Measurements from ENCODE around the gene THADA.

The THADA gene

DNA sequence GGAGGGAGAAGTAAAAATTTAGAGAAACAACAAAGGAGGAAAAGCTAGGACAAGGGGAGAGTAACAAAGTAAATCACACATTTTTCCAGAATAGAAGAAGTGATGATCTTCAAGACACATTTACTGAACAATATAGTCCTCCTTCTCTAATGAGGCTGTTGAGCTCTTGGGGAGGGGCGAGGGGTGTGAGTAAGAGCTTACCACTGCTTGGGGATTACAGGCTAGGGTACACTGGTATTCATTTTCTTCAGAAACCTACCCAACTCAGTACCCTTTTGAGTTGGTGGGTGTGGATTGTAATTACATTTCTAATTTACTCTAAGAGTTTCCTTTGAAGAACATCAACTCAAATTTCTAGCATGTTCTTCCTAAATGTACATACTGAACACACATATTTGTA lies 211.7 kb downstream of the THADA start:
- DNase-seq (ENCODE audit: low spot score), result no peak

DNA sequence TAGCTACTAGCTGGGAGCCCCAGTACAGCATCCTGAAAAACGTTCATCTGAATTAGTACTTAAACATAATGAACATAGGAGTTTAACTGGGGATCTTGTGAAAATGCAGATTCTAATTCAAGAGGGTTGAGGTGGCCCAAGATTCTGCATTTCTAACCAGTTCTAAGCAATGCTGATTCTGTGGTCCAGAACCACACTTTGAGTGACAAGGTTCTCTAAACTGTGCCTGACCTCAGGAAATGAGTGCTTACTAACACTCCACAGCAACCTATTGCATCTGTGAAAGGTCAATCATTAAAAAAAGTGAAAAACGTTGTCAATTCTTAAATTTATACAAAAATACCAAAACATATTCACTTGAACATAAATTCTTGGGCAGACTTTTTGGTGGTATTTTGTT lies 212.3 kb downstream of the THADA start:
- no peak for DNase-seq (ENCODE audit: low spot score)

DNA sequence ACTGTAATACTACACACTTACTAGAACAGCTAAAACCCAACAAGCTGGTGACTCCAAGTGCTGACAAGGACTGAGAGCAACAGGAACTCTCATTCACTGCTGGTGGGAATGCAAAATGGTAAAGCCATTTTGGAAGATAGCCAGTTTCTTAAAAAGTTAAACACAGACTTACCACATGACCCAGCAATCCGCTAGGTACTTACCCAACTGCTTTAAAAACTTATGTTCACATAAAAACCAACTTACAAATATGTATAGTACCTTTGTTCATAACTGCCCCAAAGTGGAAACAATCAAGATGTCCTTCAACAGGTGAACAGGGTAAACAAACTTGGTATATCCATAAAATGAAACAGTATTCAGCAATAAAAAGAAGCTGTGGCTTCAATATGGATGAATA lies 216.3 kb downstream of the THADA start:
- DNase-seq (ENCODE audit: low spot score), result no peak

DNA sequence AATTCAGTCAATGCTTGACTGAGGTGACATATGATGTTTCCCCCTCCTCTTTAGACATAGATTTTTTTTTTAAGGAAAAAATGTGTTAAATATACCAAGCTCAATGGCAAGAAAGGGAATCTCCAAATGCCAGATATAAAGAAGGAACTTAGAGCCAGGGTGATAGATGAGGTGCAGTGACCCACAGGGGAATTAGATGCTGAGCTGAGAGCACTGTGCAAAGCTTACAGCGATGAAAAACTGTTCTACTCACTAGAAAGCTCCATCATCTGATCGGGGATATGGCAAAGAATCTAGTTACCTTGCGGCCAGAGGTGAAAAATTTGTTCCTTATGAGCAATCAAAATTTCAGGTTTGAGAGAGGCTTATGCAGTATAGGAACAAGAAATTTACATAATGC lies 218.5 kb downstream of the THADA start:
- DNase-seq (ENCODE audit: low spot score), result no peak

DNA sequence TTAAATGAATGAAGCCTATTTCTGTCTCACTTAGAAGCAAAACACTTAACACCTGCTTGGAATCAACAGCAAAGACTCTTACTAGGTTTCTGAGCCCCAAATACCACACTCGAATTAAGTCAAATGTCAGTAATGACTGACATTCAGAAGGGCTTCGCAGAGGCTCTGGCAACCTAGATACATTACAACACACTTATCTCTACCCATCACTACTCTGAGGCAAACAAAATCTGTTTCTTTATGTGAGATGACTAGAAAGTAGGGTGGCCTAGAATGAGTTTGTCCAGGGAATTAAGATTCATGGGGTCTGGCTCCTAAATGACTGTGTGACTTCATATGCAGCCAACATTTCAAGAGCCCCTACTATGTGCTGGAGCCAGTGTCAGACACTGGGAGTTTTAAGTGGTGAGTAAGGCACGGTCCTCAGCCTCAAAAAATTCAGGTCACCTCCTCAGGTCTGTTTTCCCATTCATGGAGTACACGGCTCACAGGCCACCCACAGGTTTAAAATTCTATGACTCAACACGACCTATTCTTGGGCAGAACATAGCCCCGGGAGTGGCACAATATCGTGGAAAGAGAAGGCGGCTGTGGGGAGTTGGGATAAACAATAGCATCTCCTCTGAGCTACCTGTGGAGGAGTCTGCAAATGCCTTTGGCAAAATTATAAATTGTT lies 219.2 kb downstream of the THADA start:
- no peak for DNase-seq (ENCODE audit: low spot score)

DNA sequence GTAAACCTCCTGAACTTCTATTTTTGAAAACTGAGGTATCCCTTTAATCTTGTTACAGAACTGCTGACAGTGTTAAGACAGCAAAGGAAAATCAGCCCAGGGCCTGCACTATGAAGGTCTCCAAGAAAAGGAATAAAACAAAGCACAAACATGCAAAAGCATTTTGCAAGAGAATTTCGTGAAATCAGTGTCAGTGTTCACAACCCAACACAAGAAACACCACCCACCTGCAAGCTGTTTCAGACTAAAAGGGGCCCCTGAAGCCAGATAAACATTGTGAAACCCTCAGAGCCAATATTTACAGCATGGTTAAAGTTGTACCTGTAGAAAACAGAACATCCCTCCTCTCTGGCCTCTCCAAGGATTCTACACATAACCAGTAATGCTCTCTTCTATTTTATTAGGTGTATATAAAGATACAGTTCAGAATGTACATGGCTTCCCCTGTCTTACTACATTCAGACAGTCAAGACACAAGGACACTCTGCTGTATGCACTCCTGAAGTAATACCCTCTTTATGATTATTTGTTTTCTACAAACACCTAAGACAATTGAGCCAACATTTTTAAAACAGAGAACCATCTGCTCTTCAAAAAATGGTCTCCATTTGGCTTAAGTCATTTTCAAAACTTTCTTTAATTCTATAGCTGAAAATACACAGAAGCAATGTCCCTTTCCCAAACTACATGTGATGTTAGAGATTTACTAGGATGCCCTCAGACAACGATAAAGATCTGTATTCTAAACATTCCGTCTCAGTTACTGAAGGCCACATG lies 219.9 kb downstream of the THADA start:
- DNase-seq (ENCODE audit: low spot score), result no peak

DNA sequence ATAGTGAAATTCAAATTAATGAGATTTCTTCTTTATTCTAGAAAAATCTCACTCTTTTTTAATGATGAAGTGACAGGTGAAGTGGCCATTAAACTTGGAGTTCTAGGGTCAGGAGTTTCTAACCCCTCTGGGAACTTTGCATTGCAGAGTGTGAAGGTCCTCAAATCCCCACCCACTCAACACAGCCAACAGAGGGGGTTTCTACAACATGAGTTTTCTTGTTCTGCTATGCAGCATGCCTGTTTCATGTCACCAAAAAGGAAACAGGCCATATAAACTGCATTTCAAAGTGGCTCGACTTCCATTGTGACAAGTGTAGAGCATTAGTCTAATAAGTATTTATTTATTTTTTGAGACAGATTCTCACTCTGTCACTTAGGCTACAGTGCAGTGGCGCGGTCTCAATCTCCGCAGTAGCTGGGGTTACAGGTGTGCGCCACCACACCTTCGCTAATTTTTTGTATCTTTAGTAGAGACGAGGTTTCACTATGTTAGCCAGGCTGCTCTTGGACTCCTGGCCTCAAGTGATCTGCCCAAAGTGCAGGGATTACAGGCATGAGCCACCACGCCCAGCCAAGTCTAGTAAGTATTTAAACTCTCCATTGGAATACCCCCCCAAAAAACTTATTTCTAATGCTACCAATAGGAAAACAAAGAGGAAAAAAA lies 223.3 kb downstream of the THADA start:
- no peak for DNase-seq (ENCODE audit: low spot score)

DNA sequence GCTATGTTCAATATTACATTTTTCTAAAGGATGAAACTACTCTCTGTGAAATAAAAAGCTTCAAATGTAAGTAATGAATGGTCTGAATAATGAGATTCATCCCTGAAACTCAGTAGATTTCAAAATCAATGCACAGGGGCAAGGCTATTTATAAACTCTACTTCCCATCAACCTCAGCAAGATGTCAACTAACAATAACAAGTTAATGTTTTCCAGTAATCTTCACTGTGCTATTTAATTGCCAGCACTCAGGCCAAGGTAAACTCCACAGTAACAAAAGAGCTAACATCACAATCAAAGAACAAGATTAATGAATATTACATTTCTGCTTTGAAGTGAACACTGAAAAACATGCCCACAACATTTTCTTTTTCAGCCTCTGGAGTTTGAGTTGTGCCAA lies 225.1 kb downstream of the THADA start:
- DNase-seq (ENCODE audit: low spot score), result no peak

DNA sequence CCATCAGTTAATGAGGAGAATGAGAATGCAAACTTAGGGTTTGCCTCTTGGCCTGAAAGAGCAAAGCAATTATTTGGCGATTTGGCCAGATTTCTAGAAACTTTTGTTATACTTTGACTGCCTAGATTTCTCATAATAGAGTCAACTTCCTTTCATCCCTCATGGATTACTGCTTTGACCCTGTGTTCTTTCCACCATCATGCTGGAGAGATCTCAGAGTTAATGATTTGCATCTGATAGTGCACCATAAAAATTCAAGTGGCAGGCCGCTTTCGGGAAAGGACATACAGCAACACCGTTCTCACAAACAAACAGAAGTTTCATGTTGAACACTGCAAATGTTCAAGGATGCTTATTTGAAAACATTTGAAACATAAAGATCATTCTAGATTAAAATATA lies 225.7 kb downstream of the THADA start:
- DNase-seq (ENCODE audit: low spot score), result no peak

DNA sequence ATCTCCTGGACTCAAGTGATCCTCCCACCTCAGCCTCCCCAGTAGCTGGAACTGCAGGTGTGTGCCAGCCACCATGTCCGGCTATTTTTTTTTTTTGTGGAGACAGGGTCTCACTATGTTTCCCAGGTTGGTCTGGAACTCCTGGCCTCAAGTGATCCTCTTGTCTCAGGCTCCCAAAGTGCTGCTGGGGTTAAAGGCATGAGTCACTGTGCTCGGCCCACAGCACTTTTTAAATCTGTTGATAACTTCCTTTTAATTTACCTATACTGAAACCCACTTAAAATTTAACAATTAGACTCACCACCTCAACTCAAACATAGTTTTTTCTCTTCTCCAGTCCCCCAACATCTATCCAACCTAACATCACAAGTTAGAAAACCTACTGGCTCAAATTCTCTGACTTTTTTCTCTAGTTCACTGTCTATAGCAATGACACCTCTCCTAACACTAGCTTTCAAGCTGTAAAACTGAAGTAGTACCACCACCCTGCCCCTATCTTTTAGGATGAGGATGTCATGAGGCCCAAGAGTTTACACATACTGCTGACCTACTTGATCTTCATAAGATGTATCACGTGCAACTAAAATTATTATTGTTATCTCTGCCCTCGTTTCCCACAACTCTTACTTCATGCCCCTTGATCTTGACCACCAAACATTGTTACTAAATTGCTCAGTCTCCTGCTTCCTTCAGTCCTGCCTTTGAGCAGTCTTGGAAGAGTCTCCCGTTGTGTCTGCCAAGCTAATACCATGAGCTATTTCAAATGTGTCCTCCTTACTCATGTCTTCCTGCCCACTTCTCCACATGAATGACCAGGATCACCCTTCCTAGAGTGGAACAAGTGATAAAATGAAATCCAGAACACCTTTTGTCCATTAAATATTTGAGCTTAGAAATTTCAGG lies 227.1 kb downstream of the THADA start:
- no peak for DNase-seq (ENCODE audit: low spot score)

DNA sequence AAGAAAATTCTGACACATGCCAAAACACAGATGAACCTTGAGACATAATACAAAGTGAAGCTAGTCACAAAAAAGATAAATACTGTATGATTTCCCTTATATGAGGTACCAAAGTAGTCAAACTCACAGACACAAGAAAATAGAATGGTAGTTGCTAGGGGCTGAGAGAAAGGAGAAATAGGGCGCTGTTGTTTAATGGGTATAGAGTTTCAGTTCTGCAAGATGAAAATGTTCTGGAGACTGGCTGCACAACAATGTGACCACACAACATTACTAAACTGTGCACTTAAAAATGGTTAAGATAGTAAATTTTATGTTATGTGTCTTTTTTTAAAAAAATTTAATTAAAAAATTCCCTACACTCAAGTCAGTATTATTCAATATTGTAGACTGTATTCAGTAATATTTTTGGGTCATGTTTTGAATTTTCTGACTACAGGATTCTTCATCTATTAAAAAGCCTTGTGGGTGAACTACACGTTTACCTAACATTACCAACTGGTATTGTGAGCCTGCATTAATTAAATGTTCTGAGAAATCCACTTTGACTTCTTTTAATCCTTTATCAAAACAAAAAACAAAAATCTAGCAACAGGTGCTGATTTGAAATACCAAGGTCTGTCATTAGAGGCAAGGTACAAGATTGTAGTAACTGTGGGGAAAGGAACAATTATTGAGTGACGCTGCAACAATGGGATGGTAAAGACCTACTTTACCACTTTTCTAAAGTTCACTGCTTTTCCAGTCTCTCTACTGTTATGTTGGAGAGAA lies 228.6 kb downstream of the THADA start:
- no peak for DNase-seq (ENCODE audit: low spot score)

DNA sequence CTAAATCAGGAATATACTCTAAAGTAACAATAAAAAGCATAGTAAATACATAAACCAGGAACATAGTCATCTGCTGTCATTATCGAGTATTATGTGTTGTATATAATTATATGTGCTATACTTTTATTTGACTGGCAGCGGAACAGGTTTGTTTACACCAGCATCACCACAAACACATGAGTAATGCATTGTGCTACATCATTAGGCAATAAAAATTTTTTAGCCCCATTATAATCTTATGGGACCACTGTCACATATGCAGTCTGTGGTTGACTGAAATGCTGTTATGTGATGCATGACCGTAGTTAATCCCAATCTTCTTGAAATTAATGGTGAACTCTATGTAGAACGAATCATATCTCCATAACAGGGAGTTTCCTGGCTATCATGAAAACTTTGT lies 232.7 kb downstream of the THADA start:
- no peak for DNase-seq (ENCODE audit: low spot score)

DNA sequence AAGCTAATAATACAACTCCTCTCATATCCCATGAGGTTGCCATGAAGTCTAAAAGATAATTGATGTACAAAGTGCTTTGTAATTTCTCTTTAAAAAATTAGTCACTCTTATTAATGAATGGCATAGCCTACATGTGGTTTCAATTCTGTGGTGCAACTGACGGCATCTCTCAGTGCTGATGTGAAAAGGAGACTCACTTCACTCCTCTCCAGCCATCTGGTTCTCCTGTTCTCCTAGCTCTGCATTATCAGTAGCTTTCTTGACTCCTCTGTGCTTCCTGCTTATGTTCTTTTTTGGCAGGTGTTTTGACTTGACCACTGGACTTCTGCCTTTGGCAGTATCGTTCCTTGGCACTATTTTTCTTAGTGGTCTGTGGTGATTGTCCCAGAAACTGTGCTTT lies 234.6 kb downstream of the THADA start:
- no peak for DNase-seq (ENCODE audit: low spot score)

DNA sequence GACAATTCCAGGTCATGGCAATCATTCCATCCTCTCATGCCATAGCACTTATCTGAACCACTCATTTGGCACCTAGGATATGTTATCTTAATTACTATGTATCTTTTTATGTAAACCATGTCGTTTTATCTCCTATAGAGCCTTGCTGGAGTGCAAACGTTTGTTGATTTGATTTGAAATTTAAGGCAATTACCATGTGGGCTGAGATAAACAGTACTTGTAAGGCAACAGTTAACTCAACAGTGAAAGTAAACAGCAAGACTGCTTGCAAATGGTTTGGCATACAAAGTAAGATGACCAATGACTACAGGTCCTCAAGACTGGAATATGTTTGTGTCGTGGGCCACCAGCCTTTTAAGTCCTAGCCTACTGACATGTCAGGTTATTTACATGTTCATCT lies 235.7 kb downstream of the THADA start:
- no peak for DNase-seq (ENCODE audit: low spot score)

DNA sequence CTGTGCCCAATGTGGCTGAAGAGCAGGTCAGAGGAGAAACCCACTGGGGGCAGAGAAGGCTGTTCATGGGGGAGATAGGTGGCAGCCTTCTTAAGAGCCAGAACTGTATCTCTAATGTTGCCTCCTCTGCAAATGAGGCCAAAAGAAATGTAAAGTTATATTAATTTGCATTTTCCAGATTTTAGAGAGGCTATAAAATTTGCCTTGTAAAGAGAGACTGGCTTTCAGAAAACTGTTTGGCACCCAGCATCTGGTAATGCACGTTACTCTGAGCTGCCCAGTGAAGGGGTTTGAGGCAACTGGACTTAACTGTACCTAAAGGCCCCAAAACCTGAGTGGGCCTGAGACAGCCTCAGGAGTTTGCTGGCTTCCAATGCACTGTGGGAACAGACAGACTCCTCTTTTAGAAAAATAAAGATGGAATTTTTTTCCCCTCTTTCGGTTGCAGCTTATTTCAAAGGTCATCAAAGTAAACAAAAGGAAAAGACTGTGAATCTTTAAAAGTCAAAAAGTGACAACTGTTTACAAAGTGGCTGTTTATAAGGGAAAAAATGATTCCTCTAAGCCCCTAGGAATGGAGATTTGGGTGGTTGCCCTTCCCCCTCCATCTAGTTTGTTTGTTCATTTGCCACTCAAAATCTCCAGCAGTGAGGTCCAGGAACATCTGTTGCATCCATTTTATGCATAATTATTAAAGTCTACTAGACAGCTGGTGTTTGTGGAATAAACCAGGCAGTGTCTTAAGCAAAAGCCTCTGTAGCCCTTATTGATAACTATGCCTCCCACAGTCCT lies 237.2 kb downstream of the THADA start:
- DNase-seq (ENCODE audit: low spot score), result no peak

DNA sequence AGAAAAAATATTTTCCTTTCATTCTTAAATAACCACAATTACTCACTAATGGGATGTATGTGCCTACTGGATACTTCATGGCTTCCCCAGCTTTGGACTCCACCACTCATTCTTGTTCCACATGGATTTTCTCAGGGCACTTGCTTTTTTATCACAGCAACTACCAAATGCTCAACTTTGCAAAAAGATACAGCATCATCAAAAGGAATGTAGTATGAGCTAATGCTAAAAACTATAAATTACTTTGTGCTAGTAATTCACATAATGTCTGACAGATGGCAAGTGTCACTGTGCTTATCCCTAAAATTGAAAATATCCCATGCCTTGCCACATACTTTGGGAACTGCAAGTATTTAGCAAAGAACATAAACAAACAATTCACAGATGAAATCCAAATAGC lies 239.1 kb downstream of the THADA start:
- DNase-seq (ENCODE audit: low spot score), result no peak

DNA sequence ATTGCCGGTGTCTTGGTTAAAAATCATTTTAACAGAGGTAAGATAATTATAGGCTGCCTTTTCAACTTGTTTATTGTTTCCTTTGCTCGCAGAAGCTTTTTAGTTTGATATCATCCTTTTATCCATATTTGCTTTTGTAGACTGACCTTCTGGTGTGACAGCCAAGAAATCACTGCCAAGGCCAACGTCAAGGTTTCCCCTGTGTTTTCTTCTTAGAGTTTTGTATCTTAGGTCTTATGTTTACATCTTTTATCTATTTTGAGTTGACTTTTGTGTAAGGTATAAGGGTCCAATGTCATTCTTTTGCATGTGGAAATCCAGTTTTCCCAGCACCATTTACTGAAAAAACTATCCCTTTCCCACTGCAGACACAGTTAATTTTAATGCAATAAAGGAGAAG lies 240.4 kb downstream of the THADA start:
- no peak for DNase-seq (ENCODE audit: low spot score)

DNA sequence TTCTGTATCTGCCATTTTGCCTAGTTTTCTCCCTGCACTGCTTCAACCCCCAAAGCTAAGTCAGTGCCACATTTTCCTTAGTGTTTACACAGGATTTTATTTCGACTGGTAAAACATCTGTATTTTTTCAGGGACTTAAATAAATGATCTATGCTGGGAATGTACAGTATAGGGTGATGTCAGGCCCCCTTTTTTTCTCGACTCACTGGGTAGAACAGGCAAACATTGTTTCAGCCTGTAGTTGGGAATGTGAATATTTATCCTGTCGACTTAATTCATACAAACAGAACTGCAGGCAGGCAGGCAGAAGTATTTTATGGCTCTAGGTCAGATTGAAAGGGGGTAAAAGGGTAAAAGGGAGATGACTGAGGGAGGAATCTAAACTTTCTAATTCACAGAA lies 245.9 kb downstream of the THADA start:
- no peak for DNase-seq (ENCODE audit: low spot score)

DNA sequence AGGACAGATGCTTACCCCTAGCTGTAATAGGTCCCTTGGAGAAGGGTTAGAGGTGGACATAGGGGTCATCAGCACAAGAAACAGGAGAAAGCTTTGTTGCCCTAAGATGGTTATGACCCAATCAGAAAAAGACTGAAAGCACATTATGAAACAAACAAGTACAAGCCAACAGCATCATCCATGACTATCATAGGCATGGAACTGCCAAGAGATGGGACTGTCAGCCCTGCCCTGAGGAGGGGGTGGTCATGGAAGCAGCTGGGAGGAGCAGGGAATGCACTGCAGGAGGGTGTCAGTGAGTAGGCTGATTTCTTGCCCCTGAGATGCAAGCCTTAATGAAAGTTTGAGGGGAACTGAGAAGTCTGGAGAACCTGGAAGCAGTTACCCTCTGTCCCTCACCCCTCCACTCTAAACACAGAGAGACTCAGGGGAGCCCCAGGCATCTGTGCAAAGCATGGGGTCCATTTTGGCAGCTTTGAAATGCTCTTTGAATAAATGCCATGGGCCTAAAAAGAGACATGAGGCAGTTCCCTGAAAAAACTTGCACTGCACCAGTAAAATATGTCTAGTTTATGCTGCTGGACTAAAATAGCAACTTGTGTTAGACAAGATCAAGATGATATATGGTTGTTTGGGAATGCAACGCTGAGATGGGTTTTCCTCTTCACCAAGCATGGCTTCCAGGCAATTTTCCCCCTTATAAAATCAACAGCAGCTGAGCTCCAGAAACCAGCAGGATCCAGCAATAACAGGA lies 246.8 kb downstream of the THADA start:
- DNase-seq (ENCODE audit: low spot score), result no peak

DNA sequence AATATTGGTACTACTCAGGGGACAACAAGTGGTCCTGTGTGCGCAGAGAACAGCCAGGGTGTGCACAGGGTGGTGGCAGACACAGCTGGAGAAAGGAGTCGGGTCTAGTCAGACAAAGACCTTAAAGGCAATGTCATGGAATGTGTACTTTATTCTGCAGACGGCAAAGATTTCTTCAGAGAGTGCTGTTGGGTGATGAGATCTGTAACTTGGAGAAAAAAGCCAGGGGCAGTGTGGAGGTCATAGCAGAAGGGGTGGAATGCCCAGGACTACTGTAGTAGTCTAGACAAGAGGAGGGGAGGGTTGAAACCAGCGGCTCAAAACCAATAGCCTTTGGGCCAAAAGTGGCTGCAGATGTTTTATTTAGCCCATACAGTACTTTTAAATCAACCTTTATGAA lies 248.1 kb downstream of the THADA start:
- DNase-seq (ENCODE audit: low spot score), result no peak
